ENCODE measurements around the gene REC114. TPM values are rescaled to one million over a fixed set of nuclear protein-coding genes. Genes with fewer than 3 reads are reported as not detected.
A peak's percentile ranks its signal among the peaks of the same experiment; 100 is the strongest.

The REC114 gene
- polyA plus RNA-seq, 1 donor (not counting 4 experiments of a cell fraction or from before 2014, with no cell fraction given), result not detected

GRCh38 chr15:73518876-73519733 lies 76.1 kb downstream of the REC114 start:
- no peak for TF ChIP-seq EZH2 (IDR thresholded peaks at IDR 0.05; ENCODE audit: low read length)
- TF ChIP-seq, protein P1, sequence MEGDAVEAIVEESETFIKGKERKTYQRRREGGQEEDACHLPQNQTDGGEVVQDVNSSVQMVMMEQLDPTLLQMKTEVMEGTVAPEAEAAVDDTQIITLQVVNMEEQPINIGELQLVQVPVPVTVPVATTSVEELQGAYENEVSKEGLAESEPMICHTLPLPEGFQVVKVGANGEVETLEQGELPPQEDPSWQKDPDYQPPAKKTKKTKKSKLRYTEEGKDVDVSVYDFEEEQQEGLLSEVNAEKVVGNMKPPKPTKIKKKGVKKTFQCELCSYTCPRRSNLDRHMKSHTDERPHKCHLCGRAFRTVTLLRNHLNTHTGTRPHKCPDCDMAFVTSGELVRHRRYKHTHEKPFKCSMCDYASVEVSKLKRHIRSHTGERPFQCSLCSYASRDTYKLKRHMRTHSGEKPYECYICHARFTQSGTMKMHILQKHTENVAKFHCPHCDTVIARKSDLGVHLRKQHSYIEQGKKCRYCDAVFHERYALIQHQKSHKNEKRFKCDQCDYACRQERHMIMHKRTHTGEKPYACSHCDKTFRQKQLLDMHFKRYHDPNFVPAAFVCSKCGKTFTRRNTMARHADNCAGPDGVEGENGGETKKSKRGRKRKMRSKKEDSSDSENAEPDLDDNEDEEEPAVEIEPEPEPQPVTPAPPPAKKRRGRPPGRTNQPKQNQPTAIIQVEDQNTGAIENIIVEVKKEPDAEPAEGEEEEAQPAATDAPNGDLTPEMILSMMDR (optimal IDR thresholded peaks at IDR 0.05 in 1 of 3, IDR thresholded peaks at IDR 0.05 in 1 of 3, conservative IDR thresholded peaks at IDR 0.05 in 1 of 3; ENCODE audit: extremely low read depth in 1 of 3, insufficient read depth in 2 of 3, low read length in 3 of 3), result no peak
- no peak for FAIRE-seq

DNA sequence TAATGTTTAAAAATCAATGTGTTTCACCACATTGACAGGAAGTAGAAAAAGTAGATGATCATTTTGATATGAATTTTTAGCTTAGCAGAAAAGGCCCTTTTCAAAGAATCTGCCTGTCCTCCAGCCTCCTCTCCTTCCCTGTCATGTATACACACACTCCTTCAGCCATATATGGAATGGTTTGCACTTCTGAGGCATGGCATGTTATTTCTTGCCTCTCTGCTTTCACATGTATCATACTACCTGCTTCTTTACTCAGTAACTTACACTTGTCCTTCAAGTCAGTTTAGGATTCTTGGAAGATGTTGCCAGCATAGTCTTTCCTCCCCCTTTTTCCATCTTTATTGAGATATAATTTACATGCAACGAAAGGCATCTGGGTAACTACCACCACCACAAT lies 79.0 kb downstream of the REC114 start:
- dilution Hi-C loops (cut with MboI; ENCODE audit: extremely low pct_ligation_motif_present, low sequenced_read_pairs), result no loop called here
- Histone ChIP-seq H3K79me2 (ENCODE audit: control insufficient read depth, insufficient read depth, low read length) (no peaks in the 10 kb centered on the region), H3K9me1 (ENCODE audit: control insufficient read depth, extremely low read depth, insufficient read depth, low read length) (no peaks in the 10 kb centered on the region), H3K9me3 (ENCODE audit: control insufficient read depth, low read depth, low read length) (no peaks in the 10 kb centered on the region), H3K4me2 (ENCODE audit: control insufficient read depth, extremely low read depth, insufficient read depth, low read depth, low read length) (no peak overlapping the region), H3K27me3 (ENCODE audit: control insufficient read depth, extremely low read depth, insufficient read depth, low read length) (no peaks in the 10 kb centered on the region), H3K36me3 (ENCODE audit: control insufficient read depth in 2 of 2, extremely low read depth in 1 of 2, insufficient read depth in 2 of 2, low read length in 2 of 2) (no peaks in the 10 kb centered on the region), H4K20me1 (ENCODE audit: control insufficient read depth, extremely low read depth, insufficient read depth, low read length) (no peaks in the 10 kb centered on the region), H3K4me3 (ENCODE audit: control insufficient read depth in 2 of 3, extremely low read depth in 1 of 3, insufficient read depth in 2 of 3, low read depth in 1 of 3, low read length in 3 of 3) (no peak overlapping the region), H3K4me1 (ENCODE audit: control insufficient read depth, extremely low read depth, insufficient read depth, low read length) (peaks cover 7% of the 10 kb centered on the region), H2AFZ (ENCODE audit: control insufficient read depth, low read length) (no peak overlapping the region), H3K27ac (ENCODE audit: control insufficient read depth, insufficient read depth, low read length) (no peak overlapping the region), H3K9ac (ENCODE audit: control insufficient read depth, extremely low read depth, insufficient read depth, low read length) (no peak overlapping the region)
- TF ChIP-seq, protein P1 (optimal IDR thresholded peaks at IDR 0.05 in 1 of 3, IDR thresholded peaks at IDR 0.05 in 1 of 3, conservative IDR thresholded peaks at IDR 0.05 in 1 of 3; ENCODE audit: extremely low read depth in 1 of 3, insufficient read depth in 2 of 3, low read length in 3 of 3), result no peak
- no peak for TF ChIP-seq EZH2 (IDR thresholded peaks at IDR 0.05; ENCODE audit: low read length)
- DNase-seq (ENCODE audit: low read depth, low spot score) (no peak), FAIRE-seq (peak; percentile 36)

More at GRCh38 chr15:73518876-73519733, 76.1 kb downstream of the REC114 start:
- Histone ChIP-seq H3K4me2 (ENCODE audit: control insufficient read depth, extremely low read depth, insufficient read depth, low read depth, low read length) (no peak overlapping the region), H3K4me1 (ENCODE audit: control insufficient read depth, extremely low read depth, insufficient read depth, low read length) (peaks cover 7% of the 10 kb centered on the region), H4K20me1 (ENCODE audit: control insufficient read depth, extremely low read depth, insufficient read depth, low read length) (no peaks in the 10 kb centered on the region), H3K9me1 (ENCODE audit: control insufficient read depth, extremely low read depth, insufficient read depth, low read length) (no peaks in the 10 kb centered on the region), H3K9me3 (ENCODE audit: control insufficient read depth, low read depth, low read length) (no peaks in the 10 kb centered on the region), H3K79me2 (ENCODE audit: control insufficient read depth, insufficient read depth, low read length) (no peaks in the 10 kb centered on the region), H3K9ac (ENCODE audit: control insufficient read depth, extremely low read depth, insufficient read depth, low read length) (no peak overlapping the region), H3K27ac (ENCODE audit: control insufficient read depth, insufficient read depth, low read length) (no peak overlapping the region), H3K4me3 (ENCODE audit: control insufficient read depth in 2 of 3, extremely low read depth in 1 of 3, insufficient read depth in 2 of 3, low read depth in 1 of 3, low read length in 3 of 3) (no peak overlapping the region), H2AFZ (ENCODE audit: control insufficient read depth, low read length) (no peak overlapping the region), H3K27me3 (ENCODE audit: control insufficient read depth, extremely low read depth, insufficient read depth, low read length) (no peaks in the 10 kb centered on the region), H3K36me3 (ENCODE audit: control insufficient read depth in 2 of 2, extremely low read depth in 1 of 2, insufficient read depth in 2 of 2, low read length in 2 of 2) (no peaks in the 10 kb centered on the region)
- no peak for DNase-seq (ENCODE audit: low read depth, low spot score)
- dilution Hi-C loops (cut with MboI; ENCODE audit: extremely low pct_ligation_motif_present, low sequenced_read_pairs), result no loop called here
